GM23338 (cell line): ENCODE data around the gene PPP6R2. TPM values are rescaled to one million over a fixed set of nuclear protein-coding genes. Genes with fewer than 3 reads are reported as not detected.

Source experiments
- ATAC-seq: fragments of 200-7000 bp; cut with Tn5 transposase; 3 replicates; pipeline ENCODE4 v1.9.1; 2020
- DNase-seq: peaks from one replicate; pipeline ENCODE4 v3.0.0-alpha.2; 2015; ENCODE audit warnings: low spot score
- H2AFZ ChIP-seq: fragments of 200-600 bp; sonication (generic); 2 replicates; pipeline ENCODE4 v1.8.0; 2016; ENCODE audit warnings: antibody characterized with exemption, mild to moderate bottlenecking, moderate library complexity
- H3F3A ChIP-seq: fragments of 200-600 bp; sonication (generic); replicated peaks from 2 replicates; pipeline ENCODE4 v1.8.0; 2017; ENCODE audit warnings: antibody characterized with exemption, mixed run types, low read depth
- H3K27ac ChIP-seq: fragments of 200-600 bp; sonication (generic); 2 replicates; pipeline ENCODE4 v1.6.1; 2016; ENCODE audit warnings: low read depth
- H3K27me3 ChIP-seq: fragments of 200-600 bp; sonication (generic); 2 replicates; pipeline ENCODE4 v1.8.0; 2016; ENCODE audit warnings: mild to moderate bottlenecking, mixed run types, moderate library complexity; ENCODE audit not compliant: insufficient read depth
- H3K36me3 ChIP-seq: fragments of 200-600 bp; sonication (generic); 2 replicates; pipeline ENCODE4 v1.8.0; 2016; ENCODE audit warnings: mild to moderate bottlenecking; ENCODE audit not compliant: insufficient read depth
- H3K4me1 ChIP-seq: fragments of 200-600 bp; sonication (generic); 2 replicates; pipeline ENCODE4 v1.8.0; 2016; ENCODE audit warnings: mild to moderate bottlenecking, moderate library complexity; ENCODE audit not compliant: insufficient read depth
- H3K4me2 ChIP-seq: fragments of 200-600 bp; sonication (generic); 2 replicates; pipeline ENCODE4 v1.7.1; 2017; ENCODE audit warnings: mixed run types
- H3K4me3 ChIP-seq: fragments of 200-600 bp; sonication (generic); 2 replicates; pipeline ENCODE4 v1.6.1; 2016; ENCODE audit warnings: mixed run types
- H3K79me2 ChIP-seq: fragments of 200-600 bp; sonication (generic); replicated peaks from 2 replicates; pipeline ENCODE4 v1.8.0; 2017; ENCODE audit warnings: mild to moderate bottlenecking; ENCODE audit not compliant: insufficient read depth
- H3K9me2 ChIP-seq: fragments of 200-600 bp; sonication (generic); 2 replicates; pipeline ENCODE4 v1.8.0; 2017; ENCODE audit not compliant: insufficient read depth
- H4K20me1 ChIP-seq: fragments of 200-600 bp; sonication (generic); replicated peaks from 2 replicates; pipeline ENCODE4 v1.8.0; 2017; ENCODE audit warnings: mild to moderate bottlenecking; ENCODE audit not compliant: insufficient read depth
- H3K27ac Mint-ChIP-seq: 2 replicates; pipeline ENCODE4 v1.8.0; 2020; ENCODE audit warnings: inconsistent platforms, mild to moderate bottlenecking, moderate library complexity, mixed read lengths
- H3K27me3 Mint-ChIP-seq: 3 replicates; pipeline ENCODE4 v1.8.0; 2022; ENCODE audit warnings: low read depth, mild to moderate bottlenecking, moderate library complexity, mixed read lengths, inconsistent platforms; ENCODE audit not compliant: insufficient read depth, poor library complexity
- H3K36me3 Mint-ChIP-seq: 3 replicates; pipeline ENCODE4 v1.8.0; 2021; ENCODE audit warnings: low read depth, mild to moderate bottlenecking, inconsistent platforms, moderate library complexity, mixed read lengths
- H3K4me1 Mint-ChIP-seq: 3 replicates; pipeline ENCODE4 v1.8.0; 2020; ENCODE audit warnings: mild to moderate bottlenecking, inconsistent platforms, mixed read lengths
- H3K4me3 Mint-ChIP-seq: 3 replicates; pipeline ENCODE4 v1.8.0; 2021; ENCODE audit warnings: moderate library complexity, mild to moderate bottlenecking, inconsistent platforms, mixed read lengths
- H3K9me3 Mint-ChIP-seq: 3 replicates; pipeline ENCODE4 v1.8.0; 2020; ENCODE audit warnings: moderate library complexity, mild to moderate bottlenecking, inconsistent platforms, mixed read lengths
- CREB1 ChIP-seq: fragments of 250-450 bp; sonication (Bioruptor Pico); IDR thresholded peaks from 2 replicates; pipeline ENCODE4 v1.5.0; 2020; ENCODE audit warnings: low read depth, mild to moderate bottlenecking, moderate library complexity
- CTCF ChIP-seq, 2 experiments: fragments of 200-600 bp in 1 of 2; sonication (generic) in 1 of 2; conservative IDR thresholded peaks; 2 replicates each; pipeline versions ENCODE4 v1.5.1 to v1.6.1; 2016 to 2017; ENCODE audit warnings: antibody characterized with exemption in 2 of 2, low read depth in 2 of 2, mild to moderate bottlenecking in 2 of 2, moderate library complexity in 1 of 2
- EZH2 ChIP-seq: fragments of 200-600 bp; sonication (generic); IDR thresholded peaks from one replicate; pipeline ENCODE4 v1.8.0; 2017; ENCODE audit warnings: antibody characterized with exemption, mild to moderate bottlenecking, low read depth; ENCODE audit not compliant: unreplicated experiment
- EZH2phosphoT487 ChIP-seq: fragments of 200-600 bp; sonication (generic); IDR thresholded peaks from one replicate; pipeline ENCODE4 v1.8.1; 2018; ENCODE audit warnings: antibody characterized with exemption; ENCODE audit not compliant: unreplicated experiment
- JUNB ChIP-seq: IDR thresholded peaks from one replicate; pipeline ENCODE4 v1.6.1; 2016; ENCODE audit warnings: antibody characterized with exemption; ENCODE audit not compliant: unreplicated experiment
- NANOG ChIP-seq: IDR thresholded peaks from 2 replicates; pipeline ENCODE4 v1.6.1; 2016; ENCODE audit warnings: antibody characterized with exemption, borderline replicate concordance
- POLR2AphosphoS5 ChIP-seq: IDR thresholded peaks from 2 replicates; pipeline ENCODE4 v1.6.1; 2016; ENCODE audit warnings: antibody characterized with exemption, low read depth
- STAT1 ChIP-seq: IDR thresholded peaks from one replicate; pipeline ENCODE4 v1.6.1; 2016; ENCODE audit warnings: antibody characterized with exemption; ENCODE audit not compliant: unreplicated experiment
- ZNF114 ChIP-seq: fragments of 250-450 bp; sonication (Bioruptor Pico); IDR thresholded peaks from 2 replicates; pipeline ENCODE4 v1.5.0; 2020; ENCODE audit warnings: mild to moderate bottlenecking, moderate library complexity
- ZNF331 ChIP-seq: fragments of 250-450 bp; sonication (Bioruptor Pico); IDR thresholded peaks from 2 replicates; pipeline ENCODE4 v1.5.0; 2020; ENCODE audit warnings: low read depth, mild to moderate bottlenecking, moderate library complexity
- polyA plus RNA-seq: library from polyadenylated mRNA; unstranded; fragments of >200 nt; fragmentation: Nextera tagmentation; extraction: Ambion mirVana; gene quantifications from 2 replicates; pipeline ENCODE4 v1.2.1, GENCODE V29; 2016
- total RNA-seq: library from RNA; depleted of rRNA; stranded (reverse); fragments of >200 nt; shearing (Covaris generic); gene quantifications from 2 replicates; pipeline ENCODE4 v1.2.3, GENCODE V29; 2014
- TF ChIP-seq, protein P1 (sequence below): IDR thresholded peaks from 2 replicates; pipeline ENCODE4 v1.6.1; 2016; ENCODE audit warnings: antibody characterized with exemption
- TF ChIP-seq, protein P2 (sequence below): IDR thresholded peaks from one replicate; pipeline ENCODE4 v1.6.1; 2018; ENCODE audit warnings: antibody characterized with exemption; ENCODE audit not compliant: unreplicated experiment
- TF ChIP-seq, protein P3 (sequence below): fragments of 250-450 bp; sonication (Bioruptor Pico); IDR thresholded peaks from 2 replicates; pipeline ENCODE4 v1.5.0; 2020; ENCODE audit warnings: mild to moderate bottlenecking, moderate library complexity

The PPP6R2 gene
- total and polyA plus RNA-seq, 2 experiments from 2014 or later, result 11.9 to 45.8 TPM

- H3K79me2 ChIP-seq, result peaks cover 45% of the 10 kb centered on the region
- H3K36me3 Mint-ChIP-seq, result no peaks in the 10 kb centered on the region
- no peak overlapping the region for H3K4me2 ChIP-seq
- ATAC-seq (no peak), DNase-seq (no peak)
- peaks cover 9% of the 10 kb centered on the region for H3K4me1 Mint-ChIP-seq
- H3K27ac Mint-ChIP-seq, result no peak overlapping the region
- no peaks in the 10 kb centered on the region; the same call in 1 of the 2 replicates for H3F3A ChIP-seq
- H3K27me3 Mint-ChIP-seq, result peaks cover 29% of the 10 kb centered on the region
- H3K27me3 ChIP-seq, result no peaks in the 10 kb centered on the region
- peaks cover 24% of the 10 kb centered on the region for H3K4me1 ChIP-seq
- TF ChIP-seq POLR2AphosphoS5, result no peak
- no peak for TF ChIP-seq ZNF331 (CRISPR knock-in tag)
- no peak for TF ChIP-seq JUNB
- TF ChIP-seq, protein P1, sequence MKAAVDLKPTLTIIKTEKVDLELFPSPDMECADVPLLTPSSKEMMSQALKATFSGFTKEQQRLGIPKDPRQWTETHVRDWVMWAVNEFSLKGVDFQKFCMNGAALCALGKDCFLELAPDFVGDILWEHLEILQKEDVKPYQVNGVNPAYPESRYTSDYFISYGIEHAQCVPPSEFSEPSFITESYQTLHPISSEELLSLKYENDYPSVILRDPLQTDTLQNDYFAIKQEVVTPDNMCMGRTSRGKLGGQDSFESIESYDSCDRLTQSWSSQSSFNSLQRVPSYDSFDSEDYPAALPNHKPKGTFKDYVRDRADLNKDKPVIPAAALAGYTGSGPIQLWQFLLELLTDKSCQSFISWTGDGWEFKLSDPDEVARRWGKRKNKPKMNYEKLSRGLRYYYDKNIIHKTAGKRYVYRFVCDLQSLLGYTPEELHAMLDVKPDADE, result no peak
- TF ChIP-seq EZH2phosphoT487, result no peak
- no peak for TF ChIP-seq CREB1 (CRISPR knock-in tag)
- TF ChIP-seq ZNF114, result no peak
- TF ChIP-seq EZH2, result no peak
- no peak for TF ChIP-seq NANOG
- TF ChIP-seq, protein P2, sequence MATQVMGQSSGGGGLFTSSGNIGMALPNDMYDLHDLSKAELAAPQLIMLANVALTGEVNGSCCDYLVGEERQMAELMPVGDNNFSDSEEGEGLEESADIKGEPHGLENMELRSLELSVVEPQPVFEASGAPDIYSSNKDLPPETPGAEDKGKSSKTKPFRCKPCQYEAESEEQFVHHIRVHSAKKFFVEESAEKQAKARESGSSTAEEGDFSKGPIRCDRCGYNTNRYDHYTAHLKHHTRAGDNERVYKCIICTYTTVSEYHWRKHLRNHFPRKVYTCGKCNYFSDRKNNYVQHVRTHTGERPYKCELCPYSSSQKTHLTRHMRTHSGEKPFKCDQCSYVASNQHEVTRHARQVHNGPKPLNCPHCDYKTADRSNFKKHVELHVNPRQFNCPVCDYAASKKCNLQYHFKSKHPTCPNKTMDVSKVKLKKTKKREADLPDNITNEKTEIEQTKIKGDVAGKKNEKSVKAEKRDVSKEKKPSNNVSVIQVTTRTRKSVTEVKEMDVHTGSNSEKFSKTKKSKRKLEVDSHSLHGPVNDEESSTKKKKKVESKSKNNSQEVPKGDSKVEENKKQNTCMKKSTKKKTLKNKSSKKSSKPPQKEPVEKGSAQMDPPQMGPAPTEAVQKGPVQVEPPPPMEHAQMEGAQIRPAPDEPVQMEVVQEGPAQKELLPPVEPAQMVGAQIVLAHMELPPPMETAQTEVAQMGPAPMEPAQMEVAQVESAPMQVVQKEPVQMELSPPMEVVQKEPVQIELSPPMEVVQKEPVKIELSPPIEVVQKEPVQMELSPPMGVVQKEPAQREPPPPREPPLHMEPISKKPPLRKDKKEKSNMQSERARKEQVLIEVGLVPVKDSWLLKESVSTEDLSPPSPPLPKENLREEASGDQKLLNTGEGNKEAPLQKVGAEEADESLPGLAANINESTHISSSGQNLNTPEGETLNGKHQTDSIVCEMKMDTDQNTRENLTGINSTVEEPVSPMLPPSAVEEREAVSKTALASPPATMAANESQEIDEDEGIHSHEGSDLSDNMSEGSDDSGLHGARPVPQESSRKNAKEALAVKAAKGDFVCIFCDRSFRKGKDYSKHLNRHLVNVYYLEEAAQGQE, result no peak
- no peak for TF ChIP-seq STAT1
- no peak for TF ChIP-seq CTCF (conservative IDR thresholded peaks at IDR 0.05; ENCODE audit: low read depth in 2 of 2)
- TF ChIP-seq, protein P3, sequence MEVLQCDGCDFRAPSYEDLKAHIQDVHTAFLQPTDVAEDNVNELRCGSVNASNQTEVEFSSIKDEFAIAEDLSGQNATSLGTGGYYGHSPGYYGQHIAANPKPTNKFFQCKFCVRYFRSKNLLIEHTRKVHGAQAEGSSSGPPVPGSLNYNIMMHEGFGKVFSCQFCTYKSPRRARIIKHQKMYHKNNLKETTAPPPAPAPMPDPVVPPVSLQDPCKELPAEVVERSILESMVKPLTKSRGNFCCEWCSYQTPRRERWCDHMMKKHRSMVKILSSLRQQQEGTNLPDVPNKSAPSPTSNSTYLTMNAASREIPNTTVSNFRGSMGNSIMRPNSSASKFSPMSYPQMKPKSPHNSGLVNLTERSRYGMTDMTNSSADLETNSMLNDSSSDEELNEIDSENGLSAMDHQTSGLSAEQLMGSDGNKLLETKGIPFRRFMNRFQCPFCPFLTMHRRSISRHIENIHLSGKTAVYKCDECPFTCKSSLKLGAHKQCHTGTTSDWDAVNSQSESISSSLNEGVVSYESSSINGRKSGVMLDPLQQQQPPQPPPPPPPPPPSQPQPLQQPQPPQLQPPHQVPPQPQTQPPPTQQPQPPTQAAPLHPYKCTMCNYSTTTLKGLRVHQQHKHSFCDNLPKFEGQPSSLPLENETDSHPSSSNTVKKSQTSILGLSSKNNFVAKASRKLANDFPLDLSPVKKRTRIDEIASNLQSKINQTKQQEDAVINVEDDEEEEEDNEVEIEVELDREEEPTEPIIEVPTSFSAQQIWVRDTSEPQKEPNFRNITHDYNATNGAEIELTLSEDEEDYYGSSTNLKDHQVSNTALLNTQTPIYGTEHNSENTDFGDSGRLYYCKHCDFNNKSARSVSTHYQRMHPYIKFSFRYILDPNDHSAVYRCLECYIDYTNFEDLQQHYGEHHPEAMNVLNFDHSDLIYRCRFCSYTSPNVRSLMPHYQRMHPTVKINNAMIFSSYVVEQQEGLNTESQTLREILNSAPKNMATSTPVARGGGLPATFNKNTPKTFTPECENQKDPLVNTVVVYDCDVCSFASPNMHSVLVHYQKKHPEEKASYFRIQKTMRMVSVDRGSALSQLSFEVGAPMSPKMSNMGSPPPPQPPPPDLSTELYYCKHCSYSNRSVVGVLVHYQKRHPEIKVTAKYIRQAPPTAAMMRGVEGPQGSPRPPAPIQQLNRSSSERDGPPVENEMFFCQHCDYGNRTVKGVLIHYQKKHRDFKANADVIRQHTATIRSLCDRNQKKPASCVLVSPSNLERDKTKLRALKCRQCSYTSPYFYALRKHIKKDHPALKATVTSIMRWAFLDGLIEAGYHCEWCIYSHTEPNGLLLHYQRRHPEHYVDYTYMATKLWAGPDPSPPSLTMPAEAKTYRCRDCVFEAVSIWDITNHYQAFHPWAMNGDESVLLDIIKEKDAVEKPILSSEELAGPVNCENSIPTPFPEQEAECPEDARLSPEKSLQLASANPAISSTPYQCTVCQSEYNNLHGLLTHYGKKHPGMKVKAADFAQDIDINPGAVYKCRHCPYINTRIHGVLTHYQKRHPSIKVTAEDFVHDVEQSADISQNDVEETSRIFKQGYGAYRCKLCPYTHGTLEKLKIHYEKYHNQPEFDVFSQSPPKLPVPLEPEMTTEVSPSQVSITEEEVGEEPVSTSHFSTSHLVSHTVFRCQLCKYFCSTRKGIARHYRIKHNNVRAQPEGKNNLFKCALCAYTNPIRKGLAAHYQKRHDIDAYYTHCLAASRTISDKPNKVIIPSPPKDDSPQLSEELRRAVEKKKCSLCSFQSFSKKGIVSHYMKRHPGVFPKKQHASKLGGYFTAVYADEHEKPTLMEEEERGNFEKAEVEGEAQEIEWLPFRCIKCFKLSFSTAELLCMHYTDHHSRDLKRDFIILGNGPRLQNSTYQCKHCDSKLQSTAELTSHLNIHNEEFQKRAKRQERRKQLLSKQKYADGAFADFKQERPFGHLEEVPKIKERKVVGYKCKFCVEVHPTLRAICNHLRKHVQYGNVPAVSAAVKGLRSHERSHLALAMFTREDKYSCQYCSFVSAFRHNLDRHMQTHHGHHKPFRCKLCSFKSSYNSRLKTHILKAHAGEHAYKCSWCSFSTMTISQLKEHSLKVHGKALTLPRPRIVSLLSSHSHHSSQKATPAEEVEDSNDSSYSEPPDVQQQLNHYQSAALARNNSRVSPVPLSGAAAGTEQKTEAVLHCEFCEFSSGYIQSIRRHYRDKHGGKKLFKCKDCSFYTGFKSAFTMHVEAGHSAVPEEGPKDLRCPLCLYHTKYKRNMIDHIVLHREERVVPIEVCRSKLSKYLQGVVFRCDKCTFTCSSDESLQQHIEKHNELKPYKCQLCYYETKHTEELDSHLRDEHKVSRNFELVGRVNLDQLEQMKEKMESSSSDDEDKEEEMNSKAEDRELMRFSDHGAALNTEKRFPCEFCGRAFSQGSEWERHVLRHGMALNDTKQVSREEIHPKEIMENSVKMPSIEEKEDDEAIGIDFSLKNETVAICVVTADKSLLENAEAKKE (CRISPR knock-in tag), result no peak
- no peak overlapping the region; the same call in 2 of the 3 replicates for H3K4me3 Mint-ChIP-seq
- H2AFZ ChIP-seq, result no peak overlapping the region
- H3K27ac ChIP-seq, result no peak overlapping the region
- H3K36me3 ChIP-seq, result no peaks in the 10 kb centered on the region
- H3K9me3 Mint-ChIP-seq, result no peaks in the 10 kb centered on the region
- H3K9me2 ChIP-seq, result no peaks in the 10 kb centered on the region
- peaks cover 5% of the 10 kb centered on the region; the same call in 1 of the 2 replicates for H4K20me1 ChIP-seq
- H3K4me3 ChIP-seq, result no peak overlapping the region
These were observed 45.4 kb upstream of the PPP6R2 start for GRCh38 chr22:50297510-50298265.
